ENCODE measurements around the gene KLC1.

The KLC1 gene

DNA sequence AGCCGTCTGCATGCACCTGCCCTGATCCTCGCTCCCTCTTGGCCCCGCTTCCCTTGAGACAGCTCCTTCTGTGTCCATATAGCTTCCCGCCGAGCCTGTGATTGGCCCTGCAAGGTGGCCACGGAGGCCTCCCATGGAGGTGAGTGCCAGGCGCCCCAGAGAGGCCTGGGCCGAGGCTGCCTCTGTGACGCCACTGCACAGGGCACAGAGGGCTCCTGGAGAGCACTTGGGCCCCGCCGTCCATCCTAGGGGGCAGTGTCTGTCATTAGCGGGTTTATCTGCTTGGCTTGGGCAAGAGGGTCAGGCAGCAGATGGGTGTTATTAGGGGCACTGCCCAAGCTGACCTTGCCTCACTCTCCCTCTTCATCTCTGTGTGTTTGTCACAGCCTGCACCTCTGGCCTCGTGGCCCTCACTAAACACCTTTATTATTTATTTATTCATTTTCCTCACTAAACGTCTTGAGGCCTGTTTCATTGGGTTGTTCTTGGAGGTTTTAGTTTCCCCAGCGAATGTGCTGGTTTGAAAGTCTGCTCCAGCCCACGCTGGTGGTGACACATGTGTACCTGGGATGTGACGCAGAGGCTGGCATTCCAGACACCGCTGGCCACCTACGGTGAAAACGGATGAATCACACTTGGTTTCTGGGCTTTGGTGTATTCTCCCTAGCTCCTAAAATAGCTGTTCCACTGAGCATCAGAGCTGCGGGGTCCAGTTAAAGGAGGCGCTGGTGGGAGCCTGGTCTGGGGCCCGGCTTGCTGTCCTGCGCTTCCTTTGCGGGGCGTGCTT, 92.5 kb downstream of the KLC1 start:
- DNase-seq (ENCODE audit: low read depth), result no peak

DNA sequence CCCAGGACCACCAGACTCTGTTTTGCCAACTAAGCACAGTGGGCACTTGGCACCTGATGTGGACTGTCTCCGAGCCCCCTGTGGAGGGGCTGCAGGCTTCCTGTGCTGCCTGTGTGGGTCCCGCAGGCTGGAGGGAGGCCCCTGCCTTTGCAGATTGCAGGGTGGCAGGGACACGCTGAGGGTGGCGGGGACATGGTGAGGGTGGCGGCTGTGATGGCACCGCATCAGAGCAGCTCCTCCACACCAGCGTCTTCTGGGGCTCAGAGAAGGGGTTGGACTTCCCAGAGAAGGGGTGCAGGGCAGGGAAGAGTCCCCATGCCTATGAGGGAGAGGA, 94.7 kb downstream of the KLC1 start:
- DNase-seq (ENCODE audit: low read depth), result no peak

DNA sequence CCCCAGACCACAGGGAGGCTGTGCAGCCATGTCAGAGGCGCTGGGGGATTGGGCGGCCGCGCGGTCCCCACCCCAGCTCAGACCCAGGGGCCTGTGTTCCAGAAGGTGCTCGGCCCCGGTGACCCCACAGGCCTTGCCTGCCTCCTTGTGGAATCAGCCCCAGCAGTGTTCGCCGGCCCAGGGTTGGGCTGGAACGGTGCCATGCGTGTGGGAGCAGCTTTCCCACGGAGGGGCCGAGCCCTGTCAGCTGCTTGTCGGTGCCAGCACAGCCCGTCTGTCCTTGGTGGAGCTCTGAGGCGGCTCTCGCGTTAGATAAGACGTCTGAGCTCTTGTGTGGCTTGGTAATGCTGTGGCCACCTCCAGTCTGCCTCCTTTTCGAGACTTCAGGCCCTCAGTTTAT, 95.1 kb downstream of the KLC1 start:
- DNase-seq (ENCODE audit: low read depth), result no peak

DNA sequence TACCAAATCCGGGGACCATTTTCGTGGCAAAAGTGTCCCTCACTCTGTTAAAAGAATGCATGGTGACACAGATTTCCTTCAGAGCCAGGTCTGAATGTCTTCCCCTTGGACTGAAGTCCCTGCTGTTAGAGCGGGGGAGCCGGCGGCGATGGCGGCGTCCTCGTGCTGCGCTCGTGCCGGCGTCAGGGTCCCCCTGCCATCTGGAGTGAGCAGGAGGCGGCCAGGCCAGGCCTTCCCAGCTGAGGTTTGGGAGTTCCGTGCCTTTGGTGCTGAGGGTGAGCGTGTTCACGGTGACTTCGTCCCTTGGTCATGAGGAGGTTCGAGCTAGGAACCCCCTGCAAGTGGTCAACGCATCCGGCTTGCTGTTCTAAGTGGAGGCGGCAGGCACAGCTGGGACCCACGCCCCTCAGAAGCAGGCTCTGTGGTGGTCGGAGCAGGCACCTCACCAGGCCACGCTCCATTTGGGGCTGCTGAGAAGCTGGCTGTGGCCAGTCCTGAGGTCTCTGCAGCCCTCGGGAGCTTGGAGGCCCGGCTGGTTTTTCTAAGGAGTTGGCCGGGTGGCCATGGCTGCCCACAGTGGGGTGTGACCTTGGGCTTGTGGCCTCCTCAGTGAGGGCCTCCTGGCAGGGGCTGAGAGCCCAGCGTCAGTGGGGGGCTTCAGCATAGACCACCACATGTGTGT, 96.1 kb downstream of the KLC1 start:
- no peak for DNase-seq (ENCODE audit: low read depth)

DNA sequence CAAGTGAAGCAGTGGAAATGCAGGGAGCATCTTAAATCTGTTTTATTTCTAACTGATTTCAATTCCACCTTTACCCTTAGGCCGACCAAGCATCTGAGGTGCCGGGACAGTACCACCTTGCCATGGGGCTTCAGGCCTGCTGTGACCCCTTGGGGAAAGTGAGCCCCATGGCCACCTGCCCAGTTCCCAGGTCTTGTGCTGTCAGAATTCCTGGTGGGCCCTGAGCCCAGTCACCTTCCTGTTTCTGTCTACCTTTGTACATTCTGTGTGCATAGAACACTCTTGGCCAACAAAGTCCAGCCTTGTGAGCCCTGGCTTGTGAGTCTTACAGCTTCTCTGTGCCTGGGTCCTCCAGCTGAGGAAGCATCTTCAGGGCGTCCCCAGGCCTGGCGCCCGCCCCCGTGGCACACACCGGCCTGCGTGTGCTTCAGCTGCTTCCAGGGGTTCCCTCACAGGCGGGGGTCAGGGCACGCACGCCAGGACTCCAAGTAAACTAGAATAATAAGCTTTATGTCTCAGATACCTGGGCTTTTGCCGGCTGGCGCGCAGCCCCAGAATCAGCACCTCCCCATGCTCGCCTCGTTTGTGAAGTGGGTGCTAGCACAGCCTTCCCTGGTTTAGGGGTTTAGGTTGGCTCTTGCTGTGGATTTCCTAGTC, 96.9 kb downstream of the KLC1 start:
- no peak for DNase-seq (ENCODE audit: low read depth)

DNA sequence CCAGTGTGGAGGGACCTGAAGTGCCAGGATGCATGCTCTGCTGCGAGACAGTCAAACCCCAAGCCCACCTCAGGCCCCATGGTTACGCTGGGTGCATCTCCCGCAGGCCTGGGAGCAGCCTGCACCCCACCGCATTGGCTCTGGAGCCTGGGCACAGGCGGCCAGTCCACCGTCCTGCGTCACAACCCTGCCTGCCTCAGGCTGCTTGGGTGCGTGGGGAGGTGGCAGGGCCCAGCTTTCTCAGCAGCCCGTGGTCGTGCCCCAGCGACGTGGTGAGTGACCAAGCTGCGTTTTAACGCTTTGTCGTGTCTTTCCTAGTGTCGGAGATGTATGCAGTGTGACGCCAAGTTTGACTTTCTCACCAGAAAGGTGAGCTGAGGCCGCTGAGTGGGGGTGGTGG, 97.5 kb downstream of the KLC1 start:
- DNase-seq (ENCODE audit: low read depth), result no peak

DNA sequence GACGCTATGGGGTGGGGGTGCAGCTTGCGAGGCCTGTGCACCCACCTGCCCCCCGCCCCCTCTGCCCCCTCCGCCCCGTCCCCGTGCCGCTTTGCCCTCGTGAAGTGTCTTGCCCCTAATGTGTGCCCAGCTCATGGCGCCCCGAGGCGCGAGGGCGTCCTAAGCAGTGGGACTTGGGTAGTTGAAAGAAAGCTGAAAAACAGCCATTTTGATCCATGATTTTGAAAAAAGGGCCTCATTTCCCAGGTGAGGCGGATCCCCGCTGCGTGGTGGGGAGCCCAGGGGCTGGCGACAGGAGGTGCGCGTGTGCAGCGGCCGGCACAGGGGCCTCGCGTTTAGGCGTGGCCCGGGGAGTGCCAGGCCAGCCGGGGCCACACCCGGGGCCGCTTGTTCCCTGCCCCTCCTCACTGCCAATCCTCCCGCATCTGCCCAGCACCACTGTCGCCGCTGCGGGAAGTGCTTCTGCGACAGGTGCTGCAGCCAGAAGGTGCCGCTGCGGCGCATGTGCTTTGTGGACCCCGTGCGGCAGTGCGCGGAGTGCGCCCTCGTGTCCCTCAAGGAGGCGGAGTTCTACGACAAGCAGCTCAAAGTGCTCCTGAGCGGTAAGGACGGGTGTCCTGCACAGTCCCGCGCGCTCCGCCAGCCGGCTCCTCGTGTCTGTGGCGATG, 98.4 kb downstream of the KLC1 start:
- no peak for DNase-seq (ENCODE audit: low read depth)

DNA sequence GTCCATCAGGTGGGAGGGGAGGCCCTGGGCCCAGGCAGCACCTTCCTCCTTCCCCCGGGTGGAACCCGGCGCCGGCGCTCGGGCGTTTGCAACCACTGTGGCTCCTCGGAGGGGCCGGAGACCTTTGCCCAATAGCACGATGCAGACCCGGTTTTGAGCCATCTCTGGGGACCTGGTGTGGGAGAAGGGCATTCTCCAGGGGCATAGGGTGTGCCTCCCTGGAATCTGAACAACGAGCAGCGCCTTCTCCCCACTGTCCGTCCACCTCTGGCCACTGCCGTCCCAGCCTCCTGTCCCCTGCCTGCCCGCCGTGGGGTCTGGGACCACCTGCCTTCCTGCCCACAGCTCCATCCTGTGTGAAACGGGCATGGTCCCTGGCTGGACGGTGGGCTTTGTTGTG, 99.1 kb downstream of the KLC1 start:
- DNase-seq (ENCODE audit: low read depth), result no peak

DNA sequence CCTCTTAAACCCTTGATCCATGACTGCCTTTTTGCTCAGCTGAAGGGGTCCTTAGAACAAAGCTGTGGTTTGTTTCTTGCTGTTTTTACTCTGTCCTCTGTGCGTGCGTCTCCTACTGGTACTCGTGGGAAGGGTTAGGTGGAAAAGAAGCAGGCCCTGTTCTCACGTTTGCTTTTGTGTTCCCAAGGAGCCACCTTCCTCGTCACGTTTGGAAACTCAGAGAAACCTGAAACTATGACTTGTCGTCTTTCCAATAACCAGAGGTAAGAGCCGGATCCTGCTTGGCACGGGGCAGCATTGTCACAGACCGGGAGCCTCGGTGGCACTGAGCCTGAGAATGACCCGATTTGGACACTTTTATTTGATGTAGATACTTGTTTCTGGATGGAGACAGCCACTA, 99.7 kb downstream of the KLC1 start:
- no peak for DNase-seq (ENCODE audit: low read depth)

DNA sequence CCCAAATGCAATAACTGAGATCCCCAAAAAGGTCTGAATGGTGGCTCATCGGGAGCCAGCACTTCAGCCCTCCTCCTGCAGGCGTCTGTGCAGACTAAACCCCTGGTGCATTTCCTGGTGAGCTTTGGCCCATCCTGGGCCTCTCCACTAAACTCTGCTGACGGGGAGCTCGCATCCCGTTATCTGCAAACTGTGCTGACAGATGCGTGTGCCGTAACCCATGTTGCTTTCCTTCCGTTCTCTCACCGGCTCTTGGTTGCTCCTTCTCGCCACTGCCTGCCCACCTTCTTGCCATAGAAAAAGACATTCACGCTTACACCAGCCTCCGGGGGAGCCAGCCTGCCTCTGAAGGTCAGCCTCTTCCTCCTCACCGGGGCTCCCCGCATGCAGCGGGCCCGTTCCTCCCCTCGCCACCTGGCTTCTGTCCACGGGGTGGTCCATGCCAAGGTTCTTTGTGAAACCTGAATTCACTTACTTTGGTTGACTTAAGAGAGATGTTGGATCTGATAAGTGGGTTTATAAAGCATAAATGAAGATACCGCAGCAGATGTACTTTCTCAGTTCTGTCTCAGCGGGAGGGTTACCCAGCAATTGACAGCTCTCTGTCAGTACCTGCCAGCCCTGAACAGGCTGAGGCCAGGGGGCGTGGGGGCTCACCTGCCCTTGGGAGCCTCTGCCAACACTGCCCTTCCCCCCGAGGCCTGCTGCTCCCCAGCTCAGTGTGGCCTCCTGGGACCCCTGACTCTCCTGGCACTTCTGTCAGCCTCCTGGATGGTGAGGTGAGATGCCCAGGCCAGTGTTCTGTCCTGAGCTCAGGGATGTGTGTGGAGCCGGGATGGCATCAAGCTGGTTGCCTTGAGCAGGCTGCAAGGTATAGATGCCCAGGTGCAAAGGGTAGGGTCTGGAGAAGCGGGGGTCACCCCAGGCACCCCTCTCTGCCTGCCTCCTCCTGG, 100.8 kb downstream of the KLC1 start:
- DNase-seq (ENCODE audit: low read depth), result no peak

DNA sequence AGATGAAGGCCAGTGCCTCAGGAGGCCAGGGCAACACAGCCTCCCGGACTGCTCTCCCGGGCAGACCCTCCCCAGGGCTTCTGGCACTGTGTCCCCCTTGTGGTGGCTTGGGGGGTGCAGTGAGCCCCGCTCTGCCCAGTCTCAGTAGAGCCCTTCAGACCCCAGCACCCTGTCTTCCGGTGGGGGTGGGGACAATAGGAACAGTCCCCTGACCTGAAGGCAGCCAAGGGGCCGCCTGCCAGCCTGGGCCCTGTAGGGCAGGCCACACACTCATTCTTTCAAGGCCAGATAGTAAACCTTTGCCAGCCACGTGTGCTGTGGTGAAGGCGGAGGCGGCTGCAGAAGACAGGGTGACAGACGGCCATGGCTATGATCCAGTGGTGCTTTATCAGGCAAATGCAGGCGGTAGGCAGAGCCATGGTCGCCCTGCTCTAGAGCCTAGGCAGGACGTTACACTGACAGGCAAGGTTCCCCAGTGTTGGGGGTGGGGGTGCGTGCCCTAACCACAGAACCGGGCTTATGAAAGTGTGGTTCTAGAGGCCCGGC, 101.6 kb downstream of the KLC1 start:
- DNase-seq (ENCODE audit: low read depth), result no peak

DNA sequence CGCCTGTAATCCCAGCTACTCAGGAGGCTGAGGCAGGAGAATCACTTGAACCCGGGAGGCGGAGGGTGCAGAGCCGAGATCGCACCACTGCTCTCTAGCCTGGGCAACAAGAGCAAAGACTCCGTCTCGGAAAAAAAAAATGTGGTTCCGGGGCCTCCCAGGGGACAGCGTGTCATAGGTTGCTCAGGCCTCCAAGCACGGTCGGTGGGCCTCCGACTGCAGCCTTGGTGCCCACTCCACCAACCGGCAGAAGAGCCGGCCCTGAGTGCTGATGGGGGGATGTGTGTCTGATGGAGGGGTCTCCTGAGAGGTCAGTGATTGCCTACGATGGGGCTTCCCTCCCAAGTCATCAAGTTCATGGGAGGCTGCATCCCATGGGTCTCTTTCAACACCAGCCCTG, 102.5 kb downstream of the KLC1 start:
- DNase-seq (ENCODE audit: low read depth), result no peak

DNA sequence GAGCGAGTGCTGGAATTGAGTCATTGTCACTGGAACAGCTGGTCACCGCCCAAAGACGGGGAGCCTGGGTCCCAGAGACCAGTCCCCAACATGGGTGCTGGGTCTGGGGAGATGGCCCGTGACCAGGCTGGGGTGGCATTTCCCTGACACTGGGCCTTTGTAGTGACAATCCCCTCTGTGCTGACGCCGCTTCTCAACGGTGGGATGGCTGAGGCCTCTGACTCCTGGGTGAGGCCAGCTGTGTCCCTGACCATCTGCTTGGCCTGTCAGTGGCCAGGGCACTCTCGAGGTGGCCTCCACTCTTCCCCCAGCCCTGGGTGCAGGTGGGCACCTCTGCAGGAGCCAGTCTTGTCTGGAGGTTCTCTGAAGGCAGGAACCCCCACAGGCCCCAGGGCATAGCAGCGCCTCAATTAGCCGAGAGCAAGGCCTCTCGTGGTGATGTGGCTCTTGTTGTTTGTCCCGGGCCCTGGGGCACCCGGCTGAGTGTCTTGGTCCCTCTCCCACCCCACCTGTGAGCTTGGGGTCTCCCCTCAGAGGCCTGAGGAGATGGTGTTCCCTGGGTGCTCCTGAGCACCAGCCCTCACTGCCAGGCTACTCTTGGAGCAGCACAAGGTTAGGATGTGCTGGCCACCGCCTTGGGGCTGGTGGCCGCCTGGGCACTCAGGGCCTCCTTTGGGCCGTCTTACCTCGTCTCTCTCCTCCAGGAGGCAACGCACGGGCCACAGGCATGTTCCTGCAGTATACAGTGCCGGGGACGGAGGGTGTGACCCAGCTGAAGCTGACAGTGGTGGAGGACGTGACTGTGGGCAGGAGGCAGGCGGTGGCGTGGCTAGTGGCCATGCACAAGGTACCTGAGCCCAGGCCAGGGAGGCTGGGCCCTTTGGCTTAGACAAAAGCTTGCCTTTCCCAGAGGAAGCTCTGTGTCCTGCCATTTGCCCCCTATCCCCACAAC, 103.2 kb downstream of the KLC1 start:
- DNase-seq (ENCODE audit: low read depth), result no peak

DNA sequence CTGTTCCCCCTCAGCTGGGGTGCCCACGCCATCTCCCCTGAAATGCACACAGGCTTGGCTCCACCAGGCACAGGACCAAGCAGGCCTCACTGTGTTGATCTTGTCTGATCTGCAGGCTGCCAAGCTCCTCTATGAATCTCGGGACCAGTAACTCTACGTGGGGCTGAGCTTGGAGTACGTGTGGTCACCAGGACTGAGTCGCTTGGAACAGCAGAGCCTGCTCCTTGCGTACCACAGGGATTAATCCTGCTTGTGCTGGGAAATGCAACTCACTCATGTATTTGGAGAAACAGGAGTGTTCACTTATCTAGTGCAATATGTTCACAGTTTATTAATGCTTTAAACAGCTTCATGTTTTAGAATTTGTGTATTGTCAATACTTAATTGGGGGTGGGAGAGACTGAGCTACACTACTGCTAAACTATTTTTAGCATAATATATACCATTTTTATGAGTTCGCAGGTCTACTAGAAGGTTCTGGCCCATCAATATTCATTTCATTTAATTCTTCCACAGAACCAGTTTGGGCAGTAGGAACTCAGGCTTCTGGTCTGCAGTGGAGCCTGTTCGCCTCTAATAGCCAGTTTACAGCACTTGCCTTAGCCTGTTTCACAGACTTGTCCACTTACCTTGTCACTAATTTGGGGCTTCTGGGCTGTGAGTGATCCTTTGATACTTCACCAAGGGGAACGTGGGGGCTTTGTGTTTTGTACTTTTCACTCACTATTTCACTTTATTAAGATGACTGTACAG, 104.0 kb downstream of the KLC1 start:
- no peak for DNase-seq (ENCODE audit: low read depth)

DNA sequence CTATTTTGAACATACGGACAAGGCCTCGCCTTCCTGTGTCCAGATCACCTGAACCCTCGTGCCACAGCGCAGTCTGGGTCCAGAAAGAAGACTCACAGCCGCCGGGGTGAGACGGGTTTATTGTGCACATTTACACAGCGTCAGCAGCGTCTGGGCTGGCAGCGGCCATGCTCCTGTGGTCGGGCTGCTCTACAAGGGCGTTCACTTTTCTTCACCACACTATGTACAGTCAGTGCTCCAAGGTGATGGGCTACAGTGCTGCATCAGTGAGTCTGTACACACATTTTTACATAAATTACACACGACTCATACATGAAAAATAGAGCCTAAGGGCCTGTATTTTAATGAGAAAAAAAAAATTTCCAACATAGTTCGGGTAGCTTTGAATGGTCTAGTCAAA, 104.6 kb downstream of the KLC1 start:
- DNase-seq (ENCODE audit: low read depth), result no peak

DNA sequence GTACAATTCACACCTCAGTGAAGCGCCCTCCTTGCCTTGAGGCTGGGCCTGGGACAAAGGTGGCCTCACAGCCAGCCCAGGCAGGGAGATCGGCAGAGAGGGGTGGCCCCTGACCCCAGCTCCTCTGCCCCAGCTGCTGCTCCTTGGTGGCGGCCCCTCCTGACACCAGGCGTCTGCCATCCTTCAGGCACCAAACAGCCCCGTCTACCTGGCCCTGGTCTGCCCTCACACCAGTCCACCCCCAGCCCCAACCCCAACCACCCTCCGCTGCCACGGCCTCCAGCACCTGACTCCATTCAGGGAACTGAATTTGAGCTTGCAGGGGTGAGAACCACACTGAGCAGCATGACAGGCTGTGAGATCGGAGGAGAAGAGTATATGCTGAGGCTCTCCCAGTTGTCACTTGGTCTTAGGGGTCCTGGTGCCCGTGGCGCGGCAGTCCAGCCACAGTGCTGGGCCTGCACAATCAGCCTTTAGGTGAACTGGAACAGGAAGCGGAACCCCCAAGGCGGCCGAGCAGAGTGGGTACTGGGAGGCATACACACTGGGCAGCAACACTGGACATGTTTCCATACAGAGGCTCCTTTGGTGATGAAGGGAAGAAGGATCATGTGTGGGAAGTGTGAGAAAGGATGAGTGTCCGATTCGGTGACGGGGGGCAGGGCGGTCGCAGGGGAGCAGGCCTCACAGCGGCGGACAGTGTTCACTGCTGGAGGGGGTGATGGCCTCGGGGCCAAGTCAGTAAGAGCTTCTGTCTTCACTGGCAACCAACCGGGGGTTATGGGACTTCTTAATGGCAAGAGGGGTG, 105.3 kb downstream of the KLC1 start:
- DNase-seq (ENCODE audit: low read depth), result no peak

DNA sequence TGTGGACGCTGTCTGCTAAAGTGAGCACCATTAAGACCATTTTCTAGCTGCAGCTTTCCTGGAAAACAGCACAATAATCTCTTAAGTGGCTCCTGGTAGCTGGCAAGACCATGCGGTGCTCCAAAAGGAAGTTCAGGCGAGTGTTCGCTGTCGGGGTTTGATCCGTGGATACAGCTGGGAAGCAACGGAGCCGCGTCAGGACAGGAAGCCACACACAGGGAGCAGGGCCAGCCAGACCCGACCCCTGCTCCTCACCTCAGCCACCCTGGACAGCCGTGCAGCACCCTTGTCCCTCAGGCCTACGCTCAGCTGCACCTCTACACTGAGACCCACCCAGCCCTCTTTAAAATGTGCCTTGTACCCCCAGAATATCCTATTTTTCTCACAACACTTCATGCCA, 106.0 kb downstream of the KLC1 start:
- no peak for DNase-seq (ENCODE audit: low read depth)

DNA sequence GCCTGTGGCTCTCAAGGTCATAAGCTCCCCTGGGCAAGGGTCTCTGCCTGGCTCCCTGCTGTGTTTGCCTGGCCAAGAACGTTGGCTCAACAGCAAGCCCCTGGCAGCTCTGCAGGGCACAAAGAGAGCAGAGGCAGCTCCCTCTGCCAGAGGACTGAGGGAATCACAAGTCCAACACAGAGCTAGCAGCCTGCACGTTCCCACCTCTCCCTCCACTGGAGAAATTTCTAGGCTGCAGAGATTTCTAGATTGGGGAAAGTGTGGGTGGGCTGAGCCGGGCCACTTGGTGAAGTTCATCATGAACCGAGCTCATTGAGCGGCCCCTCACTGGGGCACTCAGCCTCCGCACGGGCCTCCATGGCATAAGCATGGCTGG, 106.4 kb downstream of the KLC1 start:
- no peak for DNase-seq (ENCODE audit: low read depth)

Data from stimulated activated CD4-positive, alpha-beta T cell treated with anti-CD3 and anti-CD28 coated beads, Interleukin-2, amount 100 ng/mL, for 4 hours (primary cell).